SHP77 treated with DMSO at 0.1 percent for 48 hours (cell line): ENCODE results near the gene TAF7.
"Not testable (repeated sequence)": the region's sequence is repeated elsewhere in the genome, so short reads cannot be mapped to it uniquely, and the experiment has no call there.

Experiments used
- DNase-seq: peaks from one replicate; lab custom pipeline; 2025; lab: John Stamatoyannopoulos, UW

TAF7 gene, protein sequence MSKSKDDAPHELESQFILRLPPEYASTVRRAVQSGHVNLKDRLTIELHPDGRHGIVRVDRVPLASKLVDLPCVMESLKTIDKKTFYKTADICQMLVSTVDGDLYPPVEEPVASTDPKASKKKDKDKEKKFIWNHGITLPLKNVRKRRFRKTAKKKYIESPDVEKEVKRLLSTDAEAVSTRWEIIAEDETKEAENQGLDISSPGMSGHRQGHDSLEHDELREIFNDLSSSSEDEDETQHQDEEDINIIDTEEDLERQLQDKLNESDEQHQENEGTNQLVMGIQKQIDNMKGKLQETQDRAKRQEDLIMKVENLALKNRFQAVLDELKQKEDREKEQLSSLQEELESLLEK

DNA sequence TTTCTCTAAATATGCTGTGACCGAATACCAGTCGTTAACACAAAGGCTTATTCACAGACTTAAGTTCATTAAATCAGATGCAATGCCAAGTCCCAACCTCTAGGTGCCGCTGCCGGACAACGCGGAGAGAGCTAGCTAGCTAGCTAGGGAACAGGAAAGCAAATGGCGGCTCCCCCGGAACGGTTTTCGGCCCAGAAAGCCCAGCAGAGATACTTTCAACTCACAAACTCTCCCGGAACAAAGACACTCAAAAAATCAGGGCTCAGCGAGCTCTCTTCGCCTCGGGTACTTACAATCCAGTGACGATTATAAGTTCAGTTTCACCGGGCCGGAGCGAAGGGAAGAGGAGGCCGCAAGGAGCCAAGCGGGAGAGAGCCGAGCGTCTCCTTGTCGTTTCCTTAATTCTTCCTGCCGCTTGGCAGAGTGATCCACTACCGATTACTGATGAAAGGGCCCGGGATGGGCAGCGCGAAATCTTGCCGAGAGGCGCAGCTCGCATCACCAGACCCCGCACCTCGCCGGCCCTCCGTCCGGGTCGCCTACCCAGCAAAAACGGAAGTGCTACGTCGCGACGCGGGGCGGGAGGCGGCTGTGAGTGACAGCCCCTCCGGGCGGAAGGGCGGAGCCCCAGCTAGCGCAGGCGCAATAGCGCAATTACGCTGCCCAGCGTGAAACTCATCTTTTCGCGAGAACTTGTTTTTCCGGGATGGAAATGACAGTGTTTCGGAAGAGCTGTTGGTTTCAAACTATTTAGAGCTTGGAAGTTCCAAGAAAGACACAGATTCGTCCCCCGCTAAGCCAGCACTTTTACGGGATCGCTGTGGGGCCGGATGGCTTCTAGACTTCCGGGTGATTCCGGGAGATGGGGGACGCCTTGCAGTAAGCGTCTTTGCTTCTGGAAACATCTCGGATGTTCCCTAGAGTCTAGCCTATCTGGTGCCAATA lies at the start of gene TAF7:
TSS of gene TAF7 (minus strand) at position 560 of the 945 bp plus-strand sequence. CDS start 740 bp downstream, outside the sequence.
- peak; percentile 75 for DNase-seq

DNA sequence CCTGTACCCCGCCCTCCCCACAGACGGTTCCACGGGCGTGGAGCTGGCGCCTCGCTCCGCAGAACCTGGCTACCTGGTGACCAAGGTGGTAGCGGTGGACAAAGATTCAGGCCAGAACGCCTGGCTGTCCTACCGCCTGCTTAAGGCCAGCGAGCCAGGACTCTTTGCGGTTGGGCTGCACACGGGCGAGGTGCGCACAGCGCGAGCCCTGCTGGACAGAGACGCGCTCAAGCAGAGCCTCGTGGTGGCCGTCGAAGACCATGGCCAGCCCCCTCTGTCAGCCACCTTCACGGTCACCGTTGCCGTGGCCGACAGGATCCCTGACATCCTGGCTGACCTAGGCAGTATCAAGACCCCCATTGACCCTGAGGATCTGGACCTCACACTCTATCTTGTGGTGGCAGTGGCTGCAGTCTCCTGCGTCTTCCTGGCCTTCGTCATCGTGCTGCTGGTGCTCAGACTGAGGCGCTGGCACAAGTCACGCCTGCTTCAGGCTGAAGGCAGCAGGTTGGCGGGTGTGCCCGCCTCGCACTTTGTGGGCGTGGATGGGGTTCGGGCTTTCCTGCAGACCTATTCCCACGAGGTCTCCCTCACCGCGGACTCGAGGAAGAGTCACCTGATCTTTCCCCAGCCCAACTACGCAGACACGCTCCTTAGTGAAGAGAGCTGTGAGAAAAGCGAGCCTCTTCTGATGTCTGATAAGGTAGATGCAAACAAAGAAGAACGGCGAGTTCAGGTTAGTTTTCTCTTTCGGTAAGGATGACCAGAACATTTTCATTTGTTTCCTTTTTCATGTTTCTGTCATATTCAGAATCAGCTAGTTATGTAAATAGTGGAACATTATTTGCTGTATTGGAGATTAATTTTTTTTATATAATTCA lies 45.7 kb upstream of the TAF7 start:
- no peak for DNase-seq

DNA sequence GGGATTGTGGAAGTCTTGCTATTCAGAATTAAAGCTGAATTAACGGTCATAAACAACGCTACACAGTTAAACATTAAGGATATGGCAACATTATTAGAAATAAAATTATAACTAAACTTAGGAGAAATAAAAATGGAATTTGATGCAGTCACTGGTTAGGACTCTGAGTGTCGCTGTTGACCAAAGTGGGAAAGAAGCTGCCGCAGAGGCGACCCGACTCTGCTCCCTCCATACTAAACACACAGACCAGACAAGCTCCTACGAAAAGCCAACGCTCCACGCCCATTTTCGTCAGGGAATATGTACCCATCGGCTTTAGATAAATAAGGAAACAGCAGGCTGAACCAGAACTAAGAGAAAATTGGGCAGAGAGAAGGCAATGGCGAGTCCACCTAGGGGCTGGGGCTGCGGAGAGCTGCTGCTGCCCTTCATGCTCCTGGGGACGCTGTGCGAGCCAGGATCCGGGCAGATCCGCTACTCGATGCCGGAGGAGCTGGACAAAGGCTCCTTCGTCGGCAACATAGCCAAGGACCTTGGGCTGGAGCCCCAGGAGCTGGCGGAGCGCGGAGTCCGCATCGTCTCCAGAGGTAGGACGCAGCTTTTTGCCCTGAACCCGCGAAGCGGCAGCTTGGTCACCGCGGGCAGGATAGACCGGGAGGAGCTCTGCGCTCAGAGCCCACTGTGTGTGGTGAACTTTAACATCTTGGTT lies 43.5 kb upstream of the TAF7 start, which contains the start of gene PCDHGA5:
TSS of gene PCDHGA5 (plus strand) at position 211 of the 709 bp plus-strand sequence. CDS start at position 380, 169 bp downstream.
- DNase-seq: no peak

DNA sequence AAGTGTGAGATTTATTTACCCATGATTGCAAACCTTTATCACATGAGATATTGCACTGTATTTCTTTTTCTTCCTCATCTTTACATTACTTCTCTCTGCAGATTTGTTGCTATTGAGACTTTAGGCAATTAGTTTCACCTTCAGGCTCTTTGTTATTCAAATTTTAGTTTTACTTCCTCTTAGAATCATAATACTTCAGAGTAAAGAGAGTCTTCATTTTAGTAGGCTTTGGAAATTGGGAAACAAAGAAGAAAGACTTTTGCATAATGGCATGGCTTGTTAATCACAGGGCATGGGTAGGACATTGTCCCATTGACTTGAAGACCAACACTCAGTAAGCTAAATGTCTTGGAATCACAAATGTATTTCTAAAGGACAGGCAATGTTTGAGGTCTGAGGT lies 42.1 kb upstream of the TAF7 start:
- no peak for DNase-seq

DNA sequence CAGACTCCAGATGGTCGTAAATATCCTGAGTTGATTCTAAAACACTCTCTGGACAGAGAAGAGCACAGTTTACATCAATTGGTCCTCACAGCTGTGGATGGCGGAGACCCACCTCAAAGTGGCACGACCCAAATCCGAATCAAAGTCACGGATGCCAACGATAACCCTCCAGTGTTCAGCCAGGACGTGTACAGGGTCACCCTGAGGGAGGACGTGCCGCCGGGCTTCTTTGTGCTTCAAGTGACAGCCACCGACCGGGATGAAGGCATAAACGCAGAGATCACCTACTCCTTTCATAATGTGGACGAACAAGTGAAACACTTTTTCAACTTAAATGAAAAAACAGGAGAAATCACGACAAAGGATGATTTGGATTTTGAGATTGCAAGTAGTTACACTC lies 40.1 kb upstream of the TAF7 start:
- no peak for DNase-seq

DNA sequence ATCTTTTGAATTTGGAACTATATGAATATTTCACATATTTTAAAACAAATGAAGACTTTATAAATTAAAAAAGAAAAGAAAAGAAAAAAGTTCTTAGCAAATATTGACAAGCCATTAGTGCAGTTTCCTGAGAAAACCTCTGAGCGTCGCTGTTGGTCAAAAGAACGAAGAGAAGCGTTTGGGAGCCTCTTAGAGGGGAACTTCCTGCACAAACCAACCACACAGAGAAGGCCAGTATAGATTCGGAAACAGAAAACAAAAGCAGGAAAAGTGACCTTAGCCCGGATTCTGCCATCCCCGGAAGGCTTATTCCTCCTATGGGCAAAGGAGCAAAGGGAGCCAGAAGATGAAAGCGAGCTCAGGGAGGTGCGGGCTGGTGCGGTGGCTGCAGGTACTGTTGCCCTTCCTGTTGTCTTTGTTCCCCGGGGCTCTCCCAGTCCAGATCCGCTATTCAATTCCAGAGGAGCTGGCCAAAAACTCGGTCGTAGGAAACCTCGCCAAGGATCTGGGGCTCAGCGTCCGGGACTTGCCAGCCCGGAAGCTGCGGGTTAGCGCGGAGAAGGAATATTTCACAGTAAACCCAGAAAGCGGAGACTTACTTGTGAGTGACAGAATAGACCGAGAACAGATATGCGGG lies 39.3 kb upstream of the TAF7 start, which contains the start of gene PCDHGB2:
TSS of gene PCDHGB2 (plus strand) at position 205 of the 637 bp plus-strand sequence. CDS start at position 347, 142 bp downstream.
- no peak for DNase-seq

DNA sequence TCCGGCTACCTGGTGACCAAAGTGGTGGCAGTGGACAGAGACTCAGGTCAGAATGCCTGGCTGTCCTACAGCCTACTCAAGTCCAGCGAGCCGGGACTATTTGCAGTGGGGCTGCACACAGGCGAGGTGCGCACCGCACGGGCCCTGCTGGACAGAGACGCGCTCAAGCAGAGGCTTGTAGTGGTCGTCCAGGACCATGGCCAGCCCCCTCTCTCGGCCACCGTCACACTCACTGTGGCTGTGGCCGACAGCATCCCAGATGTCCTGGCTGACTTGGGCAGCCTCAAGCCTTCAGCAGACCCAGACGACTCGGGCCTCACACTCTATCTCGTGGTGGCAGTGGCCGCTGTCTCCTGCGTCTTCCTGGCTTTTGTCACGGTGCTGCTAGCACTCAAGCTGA lies 36.4 kb upstream of the TAF7 start:
- DNase-seq: no peak

DNA sequence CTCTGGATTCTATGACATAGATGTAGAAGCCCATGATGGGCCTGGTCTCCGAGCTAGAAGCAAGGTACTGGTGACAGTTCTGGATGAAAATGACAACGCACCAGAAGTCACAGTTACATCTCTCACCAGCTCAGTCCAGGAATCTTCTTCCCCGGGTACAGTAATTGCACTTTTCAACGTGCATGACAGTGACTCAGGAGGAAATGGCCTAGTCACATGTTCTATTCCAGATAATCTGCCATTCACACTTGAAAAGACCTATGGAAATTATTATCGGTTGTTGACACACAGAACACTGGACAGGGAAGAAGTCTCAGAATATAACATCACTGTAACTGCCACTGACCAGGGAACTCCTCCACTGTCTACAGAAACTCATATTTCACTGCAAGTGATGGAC lies 35.5 kb upstream of the TAF7 start:
- no peak for DNase-seq

DNA sequence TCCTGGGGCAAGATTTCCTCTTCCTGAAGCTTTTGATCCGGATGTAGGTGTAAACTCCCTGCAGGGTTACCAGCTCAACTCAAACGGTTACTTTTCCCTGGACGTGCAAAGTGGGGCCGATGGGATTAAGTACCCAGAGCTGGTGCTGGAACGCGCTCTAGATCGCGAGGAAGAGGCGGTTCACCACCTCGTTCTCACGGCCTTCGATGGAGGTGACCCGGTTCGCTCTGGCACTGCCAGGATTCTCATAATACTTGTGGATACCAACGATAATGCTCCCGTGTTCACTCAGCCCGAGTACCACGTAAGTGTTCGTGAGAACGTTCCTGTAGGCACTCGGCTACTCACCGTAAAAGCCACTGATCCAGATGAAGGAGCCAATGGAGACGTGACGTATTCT lies 35.1 kb upstream of the TAF7 start:
- DNase-seq: no peak

DNA sequence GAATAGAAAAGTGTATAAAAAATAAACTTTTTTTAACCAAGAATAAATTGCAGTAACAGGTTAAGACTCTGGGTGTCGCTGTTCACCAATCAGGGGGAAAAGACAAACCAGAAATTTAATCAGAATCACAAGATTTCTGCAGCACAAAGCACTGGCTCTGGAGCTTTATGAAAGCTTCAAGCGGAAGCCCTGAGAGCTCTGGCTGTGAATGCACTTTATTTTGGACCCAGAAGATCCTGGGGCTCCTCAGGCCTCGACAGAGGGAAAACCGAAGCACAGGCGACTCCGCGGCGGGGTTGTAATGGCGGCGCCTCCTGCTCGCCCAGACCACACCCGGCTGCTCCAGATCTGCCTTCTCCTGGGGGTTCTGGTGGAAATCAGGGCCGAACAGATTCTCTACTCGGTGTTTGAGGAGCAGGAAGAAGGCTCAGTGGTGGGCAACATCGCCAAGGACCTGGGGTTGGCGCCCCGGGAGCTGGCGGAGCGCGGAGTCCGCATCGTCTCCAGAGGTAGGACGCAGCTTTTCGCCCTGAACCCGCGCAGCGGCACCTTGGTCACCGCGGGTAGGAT lies 34.4 kb upstream of the TAF7 start, which contains the start of gene PCDHGA4:
TSS of gene PCDHGA4 (plus strand) at position 122 of the 570 bp plus-strand sequence. CDS start at position 209, 87 bp downstream.
- no peak for DNase-seq

DNA sequence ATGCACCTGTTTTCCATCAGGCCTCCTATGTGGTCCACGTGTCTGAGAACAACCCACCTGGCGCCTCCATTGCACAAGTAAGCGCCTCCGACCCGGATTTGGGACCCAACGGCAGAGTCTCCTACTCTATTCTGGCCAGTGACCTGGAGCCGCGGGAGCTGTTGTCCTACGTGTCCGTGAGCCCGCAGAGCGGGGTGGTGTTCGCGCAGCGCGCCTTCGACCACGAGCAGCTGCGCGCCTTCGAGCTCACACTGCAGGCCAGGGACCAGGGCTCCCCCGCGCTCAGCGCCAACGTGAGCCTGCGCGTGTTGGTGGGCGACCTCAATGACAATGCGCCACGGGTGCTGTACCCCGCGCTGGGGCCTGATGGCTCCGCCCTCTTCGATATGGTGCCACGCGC lies 31.0 kb upstream of the TAF7 start:
- DNase-seq: no peak

DNA sequence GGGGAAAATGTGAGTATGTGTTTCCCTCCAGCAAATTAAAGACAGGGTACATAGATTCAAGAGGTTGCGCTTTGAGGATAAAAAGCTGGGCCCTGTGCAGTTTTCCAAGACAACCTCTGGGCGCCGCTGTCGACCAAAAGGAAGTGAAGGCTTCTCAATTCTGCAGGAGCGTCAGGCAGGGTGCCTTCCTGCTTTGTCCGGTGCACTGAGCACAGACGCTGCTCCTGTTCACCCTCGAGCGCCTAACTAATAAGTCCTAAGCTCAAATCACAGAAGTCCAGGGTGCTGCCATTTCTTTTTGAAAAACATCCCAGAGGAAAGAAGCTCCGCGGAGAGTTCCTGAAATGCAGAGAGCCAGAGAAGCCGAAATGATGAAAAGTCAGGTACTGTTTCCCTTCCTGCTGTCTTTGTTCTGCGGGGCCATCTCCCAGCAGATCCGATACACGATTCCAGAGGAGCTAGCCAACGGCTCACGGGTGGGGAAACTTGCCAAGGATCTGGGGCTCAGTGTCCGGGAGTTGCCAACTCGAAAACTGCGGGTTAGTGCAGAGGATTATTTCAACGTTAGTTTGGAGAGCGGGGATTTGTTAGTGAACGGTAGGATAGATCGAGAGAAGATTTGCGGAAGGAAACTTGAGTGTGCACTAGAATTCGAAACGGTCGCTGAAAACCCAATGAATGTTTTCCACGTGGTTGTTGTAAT lies 29.5 kb upstream of the TAF7 start, which contains the start of gene PCDHGB1:
TSS of gene PCDHGB1 (plus strand) at position 183 of the 703 bp plus-strand sequence. CDS start at position 345, 162 bp downstream.
- DNase-seq: no peak

DNA sequence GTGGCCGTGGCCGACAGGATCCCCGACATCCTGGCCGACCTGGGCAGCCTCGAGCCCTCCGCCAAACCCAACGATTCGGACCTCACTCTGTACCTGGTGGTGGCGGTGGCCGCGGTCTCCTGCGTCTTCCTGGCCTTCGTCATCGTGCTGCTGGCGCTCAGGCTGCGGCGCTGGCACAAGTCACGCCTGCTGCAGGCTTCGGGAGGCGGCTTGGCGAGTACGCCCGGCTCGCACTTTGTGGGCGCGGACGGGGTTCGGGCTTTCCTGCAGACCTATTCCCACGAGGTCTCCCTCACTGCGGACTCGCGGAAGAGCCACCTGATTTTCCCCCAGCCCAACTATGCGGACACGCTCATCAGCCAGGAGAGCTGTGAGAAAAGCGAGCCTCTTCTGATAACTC lies 25.4 kb upstream of the TAF7 start:
- not testable (repeated sequence) for DNase-seq

DNA sequence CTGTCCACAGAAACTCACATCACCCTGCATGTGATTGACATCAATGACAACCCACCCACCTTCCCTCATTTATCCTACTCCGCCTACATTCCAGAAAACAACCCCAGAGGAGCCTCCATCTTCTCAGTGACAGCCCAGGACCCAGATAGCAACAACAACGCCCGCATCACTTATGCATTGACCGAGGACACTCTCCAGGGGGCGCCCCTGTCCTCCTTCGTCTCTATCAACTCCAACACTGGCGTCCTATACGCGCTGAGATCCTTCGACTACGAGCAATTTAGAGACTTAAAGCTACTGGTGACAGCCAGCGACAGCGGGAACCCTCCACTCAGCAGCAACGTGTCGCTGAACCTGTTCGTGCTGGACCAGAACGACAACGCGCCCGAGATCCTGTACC lies 24.7 kb upstream of the TAF7 start:
- no peak for DNase-seq

DNA sequence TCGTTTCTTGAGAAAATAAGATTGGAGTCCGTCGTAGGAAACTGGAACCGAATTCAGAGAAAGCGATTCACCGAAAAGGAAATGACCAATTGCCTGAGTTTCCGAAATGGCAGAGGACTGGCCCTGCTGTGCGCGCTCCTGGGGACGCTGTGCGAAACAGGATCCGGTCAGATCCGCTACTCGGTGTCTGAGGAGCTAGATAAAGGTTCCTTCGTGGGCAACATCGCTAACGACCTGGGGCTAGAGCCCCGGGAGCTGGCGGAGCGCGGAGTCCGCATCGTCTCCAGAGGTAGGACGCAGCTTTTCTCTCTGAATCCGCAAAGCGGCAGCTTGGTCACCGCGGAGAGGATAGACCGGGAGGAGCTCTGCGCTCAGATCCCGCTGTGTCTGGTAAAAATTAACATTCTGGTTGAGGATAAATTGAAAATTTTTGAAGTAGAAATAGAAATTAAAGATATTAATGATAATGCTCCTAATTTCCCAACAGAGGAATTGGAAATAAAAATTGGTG lies 23.4 kb upstream of the TAF7 start:
- no peak for DNase-seq

DNA sequence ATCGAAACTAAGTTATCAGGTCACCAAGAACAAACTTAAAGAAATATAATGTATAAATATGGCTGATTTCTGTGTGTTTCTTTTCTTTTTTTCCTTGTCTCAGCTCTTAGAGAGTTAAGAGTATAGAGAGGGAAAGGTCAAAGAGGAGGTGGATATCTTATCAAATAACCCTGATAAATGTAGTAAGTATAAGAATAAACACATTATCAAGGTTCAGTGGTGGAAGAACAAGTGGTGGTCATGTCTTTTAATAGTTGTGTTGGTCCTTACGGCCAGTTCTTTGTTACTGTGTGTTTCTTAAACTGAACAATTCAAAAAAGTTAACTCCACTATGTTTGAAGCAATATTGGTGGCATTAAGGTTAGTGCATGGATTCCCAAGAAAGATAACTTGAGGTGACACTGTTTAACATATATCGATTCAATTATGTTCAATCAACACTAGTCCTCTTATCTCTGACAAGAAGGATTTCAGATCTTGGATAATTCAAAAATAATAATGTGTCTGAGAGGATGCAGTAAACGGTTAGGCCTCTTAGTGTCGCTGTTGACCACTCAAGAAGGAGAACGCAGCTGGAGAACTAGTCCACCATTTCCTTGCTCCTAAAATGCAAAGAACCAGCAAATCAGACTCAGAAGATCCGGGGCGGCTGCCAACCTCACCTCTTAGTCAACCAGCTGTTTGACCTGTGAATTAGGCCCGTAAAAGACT lies 22.8 kb upstream of the TAF7 start, which contains the start of gene PCDHGA3:
TSS of gene PCDHGA3 (plus strand) at position 588 of the 711 bp plus-strand sequence. CDS start 205 bp downstream, outside the sequence.
- no peak for DNase-seq

DNA sequence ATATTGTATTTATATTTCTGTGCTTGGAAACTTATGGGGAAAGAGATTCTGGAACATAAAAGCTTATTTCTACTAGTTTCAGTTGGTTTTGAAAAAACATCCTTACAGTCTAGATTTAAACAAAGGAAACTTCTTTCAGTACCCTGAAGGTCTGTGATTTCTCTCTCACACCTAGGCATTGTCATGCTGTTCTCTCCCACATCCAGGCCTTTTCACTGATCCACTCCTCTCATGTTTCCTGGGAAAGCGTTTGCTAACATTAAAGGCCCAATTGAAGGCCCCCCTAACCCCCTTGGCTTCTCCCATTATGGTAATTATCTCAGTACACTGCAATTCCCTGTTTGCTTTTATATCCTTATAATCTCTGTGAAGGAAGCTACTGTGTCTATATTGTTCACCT lies 22.2 kb upstream of the TAF7 start:
- no peak for DNase-seq

DNA sequence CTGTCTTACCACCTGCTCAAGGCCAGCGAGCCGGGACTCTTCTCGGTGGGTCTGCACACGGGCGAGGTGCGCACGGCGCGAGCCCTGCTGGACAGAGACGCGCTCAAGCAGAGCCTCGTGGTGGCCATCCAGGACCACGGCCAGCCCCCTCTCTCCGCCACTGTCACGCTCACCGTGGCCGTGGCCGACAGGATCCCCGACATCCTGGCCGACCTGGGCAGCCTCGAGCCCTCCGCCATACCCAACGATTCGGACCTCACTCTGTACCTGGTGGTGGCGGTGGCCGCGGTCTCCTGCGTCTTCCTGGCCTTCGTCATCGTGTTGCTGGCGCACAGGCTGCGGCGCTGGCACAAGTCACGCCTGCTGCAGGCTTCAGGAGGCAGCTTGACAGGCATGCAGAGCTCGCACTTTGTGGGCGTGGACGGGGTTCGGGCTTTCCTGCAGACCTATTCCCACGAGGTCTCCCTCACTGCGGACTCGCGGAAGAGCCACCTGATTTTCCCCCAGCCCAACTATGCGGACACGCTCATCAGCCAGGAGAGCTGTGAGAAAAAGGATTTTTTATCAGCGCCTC lies 20.3 kb upstream of the TAF7 start:
- not testable (repeated sequence) for DNase-seq
